HUES6 (cell line): ENCODE results near the gene KIRREL3.

Source experiments
- H3K27ac ChIP-seq: 2 replicates; pipeline ENCODE4 v1.7.0; 2013; ENCODE audit warnings: low read depth, mild to moderate bottlenecking, low read length, inconsistent platforms
- H3K27me3 ChIP-seq: 2 replicates; pipeline ENCODE4 v1.6.1; 2013; ENCODE audit warnings: low read length; ENCODE audit not compliant: control insufficient read depth, insufficient read depth
- H3K36me3 ChIP-seq: 2 replicates; pipeline ENCODE4 v1.6.1; 2013; ENCODE audit warnings: low read length; ENCODE audit not compliant: control insufficient read depth, insufficient read depth
- H3K4me1 ChIP-seq: 2 replicates; pipeline ENCODE4 v1.6.1; 2013; ENCODE audit warnings: low read length; ENCODE audit not compliant: control insufficient read depth, insufficient read depth
- H3K4me3 ChIP-seq: 2 replicates; pipeline ENCODE4 v1.5.1; 2013; ENCODE audit warnings: low read depth, low read length
- H3K9ac ChIP-seq: one replicate; pipeline ENCODE4 v1.6.1; 2013; ENCODE audit warnings: mild to moderate bottlenecking, low read length
- H3K9me3 ChIP-seq: 2 replicates; pipeline ENCODE4 v1.6.1; 2013; ENCODE audit warnings: low read depth, low read length; ENCODE audit not compliant: control insufficient read depth, insufficient read depth

The KIRREL3 gene

DNA sequence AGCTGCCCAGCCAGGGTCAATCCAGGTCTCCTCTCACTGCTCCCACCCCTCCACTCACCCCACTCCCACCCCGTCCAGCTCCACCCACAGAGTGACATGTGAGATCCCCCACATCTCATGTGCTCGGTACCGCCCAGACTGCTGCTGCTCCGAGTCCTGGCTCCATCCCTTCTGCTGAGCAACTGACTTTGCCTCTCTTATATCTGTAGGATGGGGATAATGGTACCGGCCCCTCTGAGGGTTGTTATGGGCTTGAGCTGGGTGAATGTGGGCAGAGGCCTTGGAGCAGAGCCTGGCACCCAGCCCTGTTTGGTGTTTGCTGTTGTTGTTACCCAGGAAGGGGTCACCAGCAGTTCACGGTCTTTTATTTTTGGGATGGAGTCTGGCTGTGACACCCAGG, 568.0 kb downstream of the KIRREL3 start:
- H3K27ac ChIP-seq: no peak overlapping the region
- H3K9me3 ChIP-seq: no peaks in the 10 kb centered on the region
- peaks cover 28% of the 10 kb centered on the region for H3K4me1 ChIP-seq
- H3K36me3 ChIP-seq: no peaks in the 10 kb centered on the region
- H3K9ac ChIP-seq: no peak overlapping the region
- H3K27me3 ChIP-seq: no peaks in the 10 kb centered on the region
- no peak overlapping the region for H3K4me3 ChIP-seq

DNA sequence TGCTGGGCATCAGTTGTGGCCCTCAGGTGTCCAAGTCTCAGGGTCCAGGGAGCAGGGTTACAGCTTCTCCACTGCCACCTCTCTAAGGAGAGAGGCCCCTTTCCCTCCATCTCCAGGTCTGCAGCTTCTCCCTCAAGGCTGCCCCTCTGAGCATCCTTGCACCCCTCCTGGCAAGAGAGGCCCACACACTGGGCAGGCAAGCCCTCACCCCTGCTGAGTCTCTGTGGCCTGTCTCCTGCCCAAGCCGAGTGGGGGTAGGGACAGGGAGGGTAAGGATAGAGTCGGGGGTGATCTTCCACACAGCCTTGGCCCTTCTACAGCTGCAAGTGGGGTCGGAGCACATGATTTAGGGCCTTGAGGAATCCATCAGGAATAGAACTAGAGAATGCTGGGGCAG, 568.5 kb downstream of the KIRREL3 start:
- Histone ChIP-seq H3K9ac (no peak overlapping the region), H3K4me3 (no peak overlapping the region), H3K27ac (no peak overlapping the region), H3K27me3 (no peaks in the 10 kb centered on the region), H3K4me1 (peaks cover 28% of the 10 kb centered on the region), H3K9me3 (no peaks in the 10 kb centered on the region), H3K36me3 (no peaks in the 10 kb centered on the region)

DNA sequence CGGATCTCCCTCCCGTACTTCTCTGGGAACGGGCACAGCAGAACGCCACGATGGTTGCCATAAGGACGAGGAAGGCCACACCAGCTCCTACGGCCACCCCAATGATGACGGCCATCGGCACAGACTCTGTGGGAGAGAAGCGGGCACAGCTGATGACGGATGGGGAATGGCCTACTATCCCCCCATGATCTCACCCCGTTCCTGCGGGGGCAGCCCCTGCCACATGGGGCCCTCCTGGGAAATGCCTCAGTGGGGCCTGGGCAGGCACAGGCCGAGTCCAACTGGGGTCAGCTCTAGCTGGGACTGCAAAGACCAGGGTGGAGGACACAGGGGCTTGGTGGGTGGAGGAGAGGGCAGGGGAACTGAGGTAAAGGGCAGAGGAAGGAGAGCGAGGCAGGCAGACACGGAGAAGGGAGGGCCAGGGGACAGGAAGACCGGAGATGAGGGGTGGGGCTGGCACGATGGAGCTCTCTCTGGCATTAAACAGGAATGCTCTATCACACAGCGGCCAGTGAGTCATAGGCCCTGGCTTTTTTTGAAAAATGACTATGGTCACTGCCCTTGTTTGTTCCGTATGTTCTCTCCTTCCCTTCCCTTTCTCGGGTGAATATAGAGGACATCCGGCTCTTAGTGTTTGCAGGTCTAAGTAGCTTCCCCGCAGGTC, 569.0 kb downstream of the KIRREL3 start:
- Histone ChIP-seq H3K4me3 (no peak overlapping the region), H3K27ac (no peak overlapping the region)

DNA sequence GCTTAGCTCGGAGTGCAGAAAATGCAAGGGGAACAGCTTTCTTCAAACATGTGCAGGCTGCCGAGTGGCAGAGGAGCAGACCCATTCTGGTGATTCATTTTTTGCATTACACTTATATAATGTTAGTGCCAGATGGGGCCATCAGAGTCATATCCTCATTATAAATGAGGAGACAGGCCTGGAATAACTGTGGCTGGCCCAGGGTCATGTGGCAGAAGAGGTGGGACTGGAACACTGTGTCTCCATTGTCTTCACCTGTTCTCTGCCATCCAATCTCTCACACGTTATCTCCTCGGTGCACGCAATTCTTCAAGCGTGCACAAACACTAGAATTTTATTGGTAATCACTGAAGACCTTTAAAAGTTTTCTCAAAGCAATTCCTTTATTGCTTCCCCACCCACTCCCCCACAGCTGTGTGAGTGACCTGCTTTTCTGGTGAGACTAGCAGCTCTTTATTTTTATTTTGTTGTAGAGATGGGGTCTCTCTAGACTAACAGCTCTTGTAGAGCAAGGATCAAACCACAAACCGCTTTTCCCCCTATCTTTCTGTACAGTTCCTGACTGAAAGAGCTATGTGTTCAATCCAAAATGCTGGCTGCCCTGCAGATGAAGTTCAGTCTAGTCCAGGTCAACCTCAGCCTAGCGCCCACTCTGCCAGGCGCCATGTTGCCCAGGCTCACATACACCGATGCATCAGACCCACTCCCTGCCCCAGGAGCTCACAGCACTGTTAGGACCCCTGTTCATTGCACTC, 569.8 kb downstream of the KIRREL3 start:
- H3K4me3 ChIP-seq: no peak overlapping the region
- H3K4me1 ChIP-seq: peaks cover 24% of the 10 kb centered on the region
- H3K27me3 ChIP-seq: no peaks in the 10 kb centered on the region
- H3K36me3 ChIP-seq: no peaks in the 10 kb centered on the region
- no peaks in the 10 kb centered on the region for H3K9me3 ChIP-seq
- H3K27ac ChIP-seq: no peak overlapping the region
- no peak overlapping the region for H3K9ac ChIP-seq

More for the DNA sequence above, 569.0 kb downstream of the KIRREL3 start:
- Histone ChIP-seq H3K9ac (no peak overlapping the region), H3K27me3 (no peaks in the 10 kb centered on the region), H3K36me3 (no peaks in the 10 kb centered on the region), H3K9me3 (no peaks in the 10 kb centered on the region), H3K4me1 (peaks cover 28% of the 10 kb centered on the region)

DNA sequence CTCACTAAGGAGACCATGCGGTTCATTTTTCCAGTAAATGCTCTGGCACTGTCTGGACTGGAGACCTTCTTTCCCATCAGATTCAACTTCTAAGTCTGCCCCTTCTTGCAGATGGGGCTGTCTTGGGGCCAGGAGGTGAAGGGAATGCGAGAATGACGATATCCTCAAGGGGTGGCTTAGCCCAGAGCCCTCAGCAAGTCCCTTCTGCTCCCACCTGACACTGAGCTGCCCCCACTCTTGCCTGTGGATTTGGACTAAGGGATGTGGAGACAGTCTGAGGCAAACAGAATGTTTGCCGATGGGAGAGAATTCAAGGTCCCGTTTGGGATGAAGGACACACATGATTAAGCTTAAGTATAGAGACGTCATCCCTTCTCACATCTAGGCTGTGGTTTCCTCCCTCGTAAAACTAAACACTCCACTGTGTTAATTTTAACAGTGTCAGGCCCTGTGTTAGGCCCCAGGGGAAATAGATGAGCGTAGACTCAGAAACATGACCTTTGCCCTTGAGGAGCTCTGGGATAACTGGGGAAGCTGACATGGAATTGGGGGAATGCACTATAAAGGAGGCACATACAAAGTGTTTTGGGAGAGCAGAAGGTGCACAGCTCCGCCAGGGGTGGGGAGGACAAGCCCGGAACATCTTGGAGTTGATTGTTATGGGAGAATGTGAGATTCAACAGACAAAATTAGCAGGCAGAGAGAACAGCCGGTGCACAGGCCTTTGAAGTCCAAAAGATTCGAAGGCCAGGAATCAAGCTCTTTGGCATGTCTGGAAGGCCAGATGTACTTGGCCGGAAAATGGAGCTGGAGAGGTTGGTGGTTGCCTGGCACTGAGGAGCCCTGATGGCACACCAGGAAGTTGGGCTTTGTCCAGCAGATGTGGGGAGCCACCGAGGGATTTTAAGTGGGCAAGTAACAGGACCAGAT, 573.5 kb downstream of the KIRREL3 start:
- Histone ChIP-seq H3K4me3 (no peak overlapping the region), H3K27ac (no peak overlapping the region), H3K27me3 (no peaks in the 10 kb centered on the region; the same call in 1 of the 2 replicates), H3K4me1 (no peaks in the 10 kb centered on the region; the same call in 1 of the 2 replicates), H3K36me3 (no peaks in the 10 kb centered on the region), H3K9me3 (no peaks in the 10 kb centered on the region), H3K9ac (no peak overlapping the region)

DNA sequence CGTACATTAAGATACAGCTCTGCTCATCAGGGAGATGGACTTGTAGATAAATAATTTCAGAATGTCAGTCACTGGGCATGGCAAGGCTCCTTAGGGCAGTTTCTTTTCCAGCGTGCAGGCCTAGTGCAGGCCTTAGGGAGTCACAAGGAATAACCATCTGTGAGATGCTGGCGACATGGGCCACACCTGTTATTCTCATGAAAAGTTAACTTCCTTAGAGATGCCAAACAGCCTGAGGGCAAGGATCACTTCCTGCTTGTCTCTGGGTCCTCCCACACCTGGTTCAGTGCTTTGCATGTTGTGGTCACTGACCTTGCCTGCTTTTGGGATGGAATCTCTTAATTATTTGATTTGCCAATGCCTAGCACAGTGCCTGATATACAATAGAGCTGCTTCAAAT, 574.5 kb downstream of the KIRREL3 start:
- Histone ChIP-seq H3K4me1 (no peaks in the 10 kb centered on the region), H3K4me3 (no peak overlapping the region), H3K9me3 (no peaks in the 10 kb centered on the region), H3K27me3 (no peaks in the 10 kb centered on the region; the same call in 1 of the 2 replicates), H3K36me3 (no peaks in the 10 kb centered on the region), H3K9ac (no peak overlapping the region), H3K27ac (no peak overlapping the region)

DNA sequence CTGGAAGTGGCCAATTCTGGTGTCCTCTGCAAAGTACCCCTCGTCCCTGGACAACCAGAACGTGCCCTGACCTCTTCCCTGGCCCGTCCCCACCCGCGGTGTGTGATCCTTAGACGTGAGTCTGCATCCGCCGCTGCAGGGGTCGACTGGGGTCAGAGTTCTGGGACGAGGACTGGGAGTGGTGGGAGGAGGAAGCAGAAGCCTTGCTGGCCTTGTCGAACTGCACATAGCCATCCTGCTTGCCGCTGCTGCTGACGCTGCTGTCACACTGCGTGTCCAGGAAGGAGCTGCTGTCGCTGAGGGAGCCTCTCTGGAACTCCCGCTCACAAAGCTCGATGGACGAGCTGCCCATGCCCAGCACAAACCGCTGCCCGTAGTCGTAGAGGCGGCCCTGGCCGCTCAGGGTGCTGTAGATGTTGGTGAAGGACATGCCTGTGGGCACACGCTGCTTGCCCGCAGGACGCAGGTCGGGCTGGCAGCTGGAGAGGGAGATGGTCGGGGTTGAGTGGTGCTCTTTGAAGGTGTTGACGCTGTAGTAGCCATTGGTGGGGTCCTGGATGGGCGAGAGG, 576.0 kb downstream of the KIRREL3 start:
- Histone ChIP-seq H3K36me3 (no peaks in the 10 kb centered on the region), H3K27ac (no peak overlapping the region), H3K27me3 (no peaks in the 10 kb centered on the region; the same call in 1 of the 2 replicates), H3K9ac (no peak overlapping the region), H3K4me3 (no peak overlapping the region), H3K9me3 (no peaks in the 10 kb centered on the region), H3K4me1 (no peaks in the 10 kb centered on the region)

DNA sequence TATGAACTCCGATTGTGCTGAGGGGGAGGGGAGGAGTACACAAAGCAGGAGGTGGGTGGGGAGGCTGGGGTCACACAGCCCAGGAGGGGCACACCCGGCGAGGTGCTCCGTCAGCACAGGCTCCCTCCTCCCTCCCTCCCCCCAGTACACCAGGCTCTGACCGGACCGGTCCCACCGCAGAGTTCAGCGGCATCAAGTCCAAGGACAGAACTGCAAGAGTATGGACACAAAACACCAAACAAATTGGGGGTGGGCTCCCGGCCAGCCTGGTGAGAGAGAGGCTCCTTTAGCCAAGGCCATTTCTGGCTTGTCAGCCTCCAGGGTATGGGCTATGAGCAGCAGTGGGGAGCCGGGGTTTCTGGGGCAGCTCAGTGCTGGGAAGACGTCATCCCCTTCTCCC, 576.8 kb downstream of the KIRREL3 start:
- no peaks in the 10 kb centered on the region for H3K36me3 ChIP-seq
- H3K27me3 ChIP-seq: no peaks in the 10 kb centered on the region; the same call in 1 of the 2 replicates
- H3K9ac ChIP-seq: no peak overlapping the region
- H3K4me3 ChIP-seq: no peak overlapping the region
- H3K9me3 ChIP-seq: no peaks in the 10 kb centered on the region
- H3K27ac ChIP-seq: no peak overlapping the region
- no peaks in the 10 kb centered on the region for H3K4me1 ChIP-seq

DNA sequence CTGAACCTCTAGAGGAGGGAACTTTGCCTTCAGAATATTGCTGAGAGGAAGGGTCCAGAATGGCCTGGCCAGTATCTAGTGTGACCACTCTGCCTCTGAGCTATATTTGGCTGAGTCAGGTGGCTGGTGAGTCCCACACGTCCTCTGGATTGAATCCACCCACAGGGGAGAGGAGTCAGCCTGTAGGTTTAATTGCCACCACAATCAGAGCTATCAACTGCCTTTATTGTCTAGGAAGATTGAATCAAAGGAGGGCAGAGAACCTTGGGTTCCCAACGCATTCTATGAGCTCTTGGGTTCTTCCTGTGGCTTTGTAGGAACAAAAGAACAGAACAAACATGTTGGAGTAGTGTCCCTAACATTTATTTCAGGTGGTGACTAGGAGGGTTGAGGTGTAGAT, 577.4 kb downstream of the KIRREL3 start:
- Histone ChIP-seq H3K4me3 (no peak overlapping the region), H3K36me3 (no peaks in the 10 kb centered on the region), H3K27ac (no peak overlapping the region), H3K9ac (no peak overlapping the region), H3K9me3 (no peaks in the 10 kb centered on the region), H3K4me1 (no peaks in the 10 kb centered on the region), H3K27me3 (no peaks in the 10 kb centered on the region; the same call in 1 of the 2 replicates)

DNA sequence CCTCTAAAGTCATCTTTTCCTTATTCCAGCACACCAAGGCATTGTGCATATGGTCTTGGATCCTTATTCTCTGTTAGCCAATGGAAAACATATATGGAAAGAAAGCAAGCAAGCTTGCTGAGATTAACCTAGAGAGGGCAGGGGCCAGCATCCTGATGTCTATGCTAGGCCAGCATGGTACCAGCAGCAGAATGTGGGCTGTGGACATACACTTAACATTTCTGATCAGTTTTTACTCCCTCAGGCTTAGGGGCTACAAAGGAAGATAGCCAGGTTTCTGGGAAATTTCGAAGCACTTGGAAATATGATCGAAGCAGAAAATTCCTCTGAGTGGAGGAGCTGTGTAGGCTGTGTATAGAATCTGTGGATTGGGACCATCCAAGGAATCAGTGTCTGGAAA, 578.1 kb downstream of the KIRREL3 start:
- H3K9ac ChIP-seq: no peak overlapping the region
- no peaks in the 10 kb centered on the region for H3K36me3 ChIP-seq
- H3K27me3 ChIP-seq: peaks cover under 1% of the 10 kb centered on the region
- H3K9me3 ChIP-seq: no peaks in the 10 kb centered on the region
- no peak overlapping the region for H3K27ac ChIP-seq
- no peaks in the 10 kb centered on the region for H3K4me1 ChIP-seq
- H3K4me3 ChIP-seq: no peak overlapping the region
